CD4-positive, alpha-beta T cell treated with Interleukin-17A for 1 hour (primary cell): ENCODE measurements around the gene JOSD1.

Experiments used
- DNase-seq: peaks from one replicate; pipeline ENCODE4 v3.0.0-alpha.2; 2020

The JOSD1 gene

GRCh38 chr22:38732251-38732815, 31.6 kb upstream of the JOSD1 start:
- no peak for DNase-seq

GRCh38 chr22:38731703-38732161, 31.0 kb upstream of the JOSD1 start:
- DNase-seq, result no peak

- DNase-seq, result no peak
Measured at GRCh38 chr22:38730411-38730871, 29.7 kb upstream of the JOSD1 start.

GRCh38 chr22:38729946-38730345, 29.2 kb upstream of the JOSD1 start:
- no peak for DNase-seq

GRCh38 chr22:38728871-38729796, 28.4 kb upstream of the JOSD1 start:
- no peak for DNase-seq

GRCh38 chr22:38727530-38728451, 27.0 kb upstream of the JOSD1 start:
- DNase-seq, result no peak

- no peak for DNase-seq
Measured at GRCh38 chr22:38727123-38727522, 26.4 kb upstream of the JOSD1 start.

- DNase-seq, result no peak
Measured at GRCh38 chr22:38725900-38726655, 25.3 kb upstream of the JOSD1 start.

- DNase-seq, result peak; percentile 64
Measured at GRCh38 chr22:38724926-38725571, 24.3 kb upstream of the JOSD1 start.

GRCh38 chr22:38724176-38724575, 23.4 kb upstream of the JOSD1 start:
- no peak for DNase-seq

- DNase-seq, result no peak
Measured at GRCh38 chr22:38721551-38721950, 20.8 kb upstream of the JOSD1 start.

GRCh38 chr22:38720350-38720749, 19.6 kb upstream of the JOSD1 start:
- no peak for DNase-seq

GRCh38 chr22:38719196-38719595, 18.5 kb upstream of the JOSD1 start:
- DNase-seq, result no peak

GRCh38 chr22:38718414-38718813, 17.7 kb upstream of the JOSD1 start:
- no peak for DNase-seq

- DNase-seq, result no peak
Measured at GRCh38 chr22:38717244-38717643, 16.5 kb upstream of the JOSD1 start.

- no peak for DNase-seq
Measured at GRCh38 chr22:38716826-38717225, 16.1 kb upstream of the JOSD1 start.

GRCh38 chr22:38716271-38716670, 15.5 kb upstream of the JOSD1 start:
- DNase-seq, result no peak

- DNase-seq, result no peak
Measured at GRCh38 chr22:38715852-38716251, 15.1 kb upstream of the JOSD1 start.

- DNase-seq, result no peak
Measured at GRCh38 chr22:38715176-38715764, 14.5 kb upstream of the JOSD1 start.

- no peak for DNase-seq
Measured at GRCh38 chr22:38713921-38714320, 13.2 kb upstream of the JOSD1 start.

GRCh38 chr22:38712486-38713207, 11.9 kb upstream of the JOSD1 start:
- DNase-seq, result no peak
